HUES64 (cell line): ENCODE measurements around the gene PUSL1.

Experiments used
- H3K27ac ChIP-seq: 2 replicates; pipeline ENCODE4 v1.7.0; 2013; ENCODE audit warnings: low read depth, low read length, inconsistent platforms
- H3K27me3 ChIP-seq: 2 replicates; pipeline ENCODE4 v1.6.1; 2013; ENCODE audit warnings: mild to moderate bottlenecking, low read length; ENCODE audit not compliant: insufficient read depth
- H3K36me3 ChIP-seq: 2 replicates; pipeline ENCODE4 v1.6.1; 2013; ENCODE audit warnings: mild to moderate bottlenecking, low read length; ENCODE audit not compliant: insufficient read depth
- H3K4me1 ChIP-seq: 2 replicates; pipeline ENCODE4 v1.6.1; 2013; ENCODE audit warnings: mild to moderate bottlenecking, low read length, moderate library complexity; ENCODE audit not compliant: insufficient read depth
- H3K4me3 ChIP-seq: 2 replicates; pipeline ENCODE4 v1.5.1; 2013; ENCODE audit warnings: mild to moderate bottlenecking, low read length, moderate library complexity
- H3K9ac ChIP-seq: 2 replicates; pipeline ENCODE4 v1.6.1; 2013; ENCODE audit warnings: mild to moderate bottlenecking, low read depth, low read length
- H3K9me3 ChIP-seq: 2 replicates; pipeline ENCODE4 v1.6.1; 2013; ENCODE audit warnings: low read depth, low read length; ENCODE audit not compliant: insufficient read depth
- WGBS: fragments of 150-250, 120-280 bp; methylation state at CpG from one replicate; pipeline ENCODE4 v1.1.7; 2013; ENCODE audit warnings: missing lambda C conversion rate; 5-methylcytosine and 5-hydroxymethylcytosine counted together

PUSL1 gene

DNA sequence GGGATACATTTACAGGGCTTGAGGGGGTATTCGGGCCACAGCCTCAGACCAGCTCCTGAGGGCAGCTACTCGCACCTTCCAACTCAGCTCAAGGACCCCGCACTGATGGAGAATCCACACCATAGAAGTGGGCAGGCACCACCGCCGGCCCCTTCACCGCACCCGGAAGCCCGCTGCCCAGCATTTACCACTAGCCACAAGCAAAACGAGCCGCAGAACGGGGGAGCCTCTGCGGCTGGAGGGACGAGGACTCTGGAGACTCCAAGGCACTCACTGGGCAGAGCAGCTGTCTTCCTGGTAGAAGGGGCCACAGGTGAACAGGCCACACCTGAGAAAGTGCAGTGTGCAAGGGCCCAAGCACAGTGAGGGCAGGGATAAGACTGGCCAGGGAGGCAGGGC lies 40.1 kb upstream of the PUSL1 start:
- Histone ChIP-seq H3K27ac (no peak overlapping the region), H3K27me3 (no peaks in the 10 kb centered on the region), H3K4me1 (no peaks in the 10 kb centered on the region; the same call in 1 of the 2 replicates), H3K4me3 (no peak overlapping the region), H3K9me3 (no peaks in the 10 kb centered on the region), H3K9ac (no peak overlapping the region), H3K36me3 (peaks cover 54% of the 10 kb centered on the region)
- WGBS = 97% methylated on average over 13 of the region's 13 CpGs

DNA sequence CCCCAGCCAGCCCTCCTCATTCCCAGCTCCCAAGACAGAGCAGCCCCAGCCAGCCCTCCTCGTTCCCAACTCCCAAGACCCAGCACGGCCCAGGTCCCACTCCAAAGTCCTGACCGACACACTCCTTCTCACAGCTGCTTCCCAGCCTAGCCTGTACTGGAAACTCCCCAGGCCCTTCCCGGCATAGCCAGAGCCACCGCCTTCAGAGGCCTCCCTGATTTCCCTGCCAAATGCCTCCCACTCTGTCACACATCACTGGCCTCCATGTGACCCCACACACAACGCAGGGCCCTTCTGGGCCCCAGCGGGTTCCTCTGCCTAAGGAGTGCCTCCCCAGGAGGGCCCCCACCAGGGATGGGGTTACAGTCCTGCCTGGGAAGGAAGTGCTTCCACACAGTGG lies 37.6 kb upstream of the PUSL1 start:
- H3K36me3 ChIP-seq = peaks cover 30% of the 10 kb centered on the region
- no peaks in the 10 kb centered on the region for H3K9me3 ChIP-seq
- no peak overlapping the region; the same call in 1 of the 2 replicates for H3K9ac ChIP-seq
- H3K4me3 ChIP-seq = no peak overlapping the region
- H3K27me3 ChIP-seq = no peaks in the 10 kb centered on the region
- no peaks in the 10 kb centered on the region; the same call in 1 of the 2 replicates for H3K4me1 ChIP-seq
- WGBS = 92% methylated on average over 7 of the region's 7 CpGs
- H3K27ac ChIP-seq = no peak overlapping the region

DNA sequence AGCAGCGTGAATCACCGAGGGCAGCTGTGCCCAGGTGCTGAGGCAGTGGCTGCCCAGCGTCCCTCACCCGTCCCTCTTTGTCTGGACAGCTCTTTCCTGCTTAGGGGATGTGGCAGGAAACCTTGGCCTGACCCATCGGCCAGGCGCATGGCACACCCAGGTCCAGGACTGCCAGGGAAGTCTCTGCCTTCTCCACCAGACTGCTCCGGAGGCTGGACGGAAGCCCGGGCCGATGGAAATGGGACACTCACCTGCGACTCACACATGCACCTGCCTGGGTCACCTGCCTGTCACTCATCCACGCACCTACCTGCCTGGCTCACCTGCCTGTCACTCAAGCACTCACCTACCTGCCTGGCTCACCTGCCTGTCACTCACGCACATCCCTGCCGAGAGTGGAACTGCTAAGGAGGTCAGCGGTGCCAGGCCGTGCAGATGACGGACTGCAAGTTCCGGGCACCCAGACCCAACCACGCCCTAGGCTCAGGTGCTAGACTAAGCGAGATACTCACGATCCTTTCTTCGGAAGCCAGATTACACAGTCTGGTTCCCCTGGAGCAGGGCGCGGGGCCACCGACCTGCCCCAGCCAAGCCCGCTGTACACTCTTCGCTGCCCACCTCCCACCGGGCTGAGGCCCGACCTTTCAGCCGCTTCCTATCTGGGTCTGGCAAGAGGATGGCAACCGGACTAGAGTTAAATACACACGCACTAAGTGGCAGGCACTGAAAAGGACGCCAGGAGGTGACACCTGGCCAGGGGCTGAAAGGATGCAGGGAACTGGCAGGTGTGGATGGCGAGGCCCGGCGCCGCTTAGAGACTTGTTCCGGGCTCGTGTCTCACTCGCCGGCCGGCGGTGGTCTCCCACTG lies 35.8 kb upstream of the PUSL1 start:
- H3K27ac ChIP-seq = no peak overlapping the region; the same call in none of the 2 replicates
- peaks cover 20% of the 10 kb centered on the region for H3K36me3 ChIP-seq
- peak overlapping the region; percentile 95 for H3K4me3 ChIP-seq
- H3K9ac ChIP-seq = peak overlapping the region; percentile 98
- H3K9me3 ChIP-seq = no peaks in the 10 kb centered on the region
- WGBS = 52% methylated on average over 43 of the region's 43 CpGs
- no peaks in the 10 kb centered on the region for H3K27me3 ChIP-seq
- H3K4me1 ChIP-seq = no peaks in the 10 kb centered on the region; the same call in 1 of the 2 replicates

DNA sequence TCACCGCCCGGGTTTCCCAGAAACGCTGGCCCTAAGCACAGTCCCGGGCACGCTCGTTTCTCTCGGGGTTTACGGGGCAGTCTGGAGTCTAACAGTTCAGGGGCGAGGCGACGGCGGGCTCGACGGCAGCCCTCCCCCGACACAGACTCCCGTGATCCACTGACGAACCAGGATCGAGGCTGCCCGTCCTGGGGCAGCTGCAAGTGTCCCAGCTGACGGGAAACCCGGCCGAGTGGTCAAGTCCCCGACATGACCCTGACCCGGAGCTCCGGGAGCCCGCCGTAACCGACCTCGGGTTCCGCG lies 35.2 kb upstream of the PUSL1 start:
- no peaks in the 10 kb centered on the region; the same call in 1 of the 2 replicates for H3K4me1 ChIP-seq
- WGBS = under 1% methylated on average over 31 of the region's 31 CpGs
- H3K27ac ChIP-seq = peak overlapping the region; percentile 68
- H3K4me3 ChIP-seq = peak overlapping the region; percentile 95
- no peaks in the 10 kb centered on the region for H3K27me3 ChIP-seq
- H3K36me3 ChIP-seq = peaks cover 15% of the 10 kb centered on the region
- H3K9ac ChIP-seq = peak overlapping the region; percentile 98
- no peaks in the 10 kb centered on the region for H3K9me3 ChIP-seq

DNA sequence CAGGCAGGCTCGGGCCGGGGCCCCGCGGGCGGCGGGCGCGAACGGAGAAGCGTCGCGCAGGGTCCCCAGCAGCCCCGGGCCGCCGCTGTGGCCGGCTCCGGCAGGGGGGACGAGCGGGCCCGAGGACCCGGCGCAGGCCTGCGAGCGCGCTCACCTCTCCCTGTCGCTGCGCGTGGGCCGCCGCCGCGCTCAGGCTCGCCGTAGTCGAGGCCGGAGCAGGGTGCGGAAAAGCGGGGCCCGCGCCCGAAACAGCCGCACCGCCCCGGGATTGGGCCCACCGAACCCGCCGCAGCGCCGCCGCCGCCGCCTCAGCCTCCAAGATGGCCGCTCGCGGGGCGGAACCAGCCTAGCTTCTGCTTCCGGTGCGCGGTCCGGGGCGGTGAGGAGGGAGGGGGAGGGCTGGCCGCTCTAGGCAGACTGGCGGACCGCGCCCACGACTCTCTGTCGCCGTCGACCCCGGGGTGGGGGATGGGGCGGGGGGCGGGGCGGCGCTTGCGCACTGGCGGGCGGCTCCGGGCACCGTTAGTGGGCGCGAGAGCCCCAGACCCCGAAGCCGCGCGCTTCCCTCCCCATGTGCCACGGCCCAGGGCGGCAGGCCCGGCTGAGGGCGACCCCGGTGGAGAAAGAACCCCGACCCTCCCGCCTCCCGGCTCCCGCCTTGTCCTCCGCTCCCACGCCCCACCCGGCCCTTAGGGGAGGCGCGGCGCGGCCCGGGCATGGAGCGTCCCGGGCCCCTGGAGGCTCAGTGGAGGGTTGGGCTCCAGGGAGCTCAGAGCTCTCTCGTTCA lies 34.7 kb upstream of the PUSL1 start, which contains the start of gene UBE2J2:
Gene UBE2J2, minus strand, starts transcription at position 343 of the 787 bp plus-strand sequence. CDS start 5,862 bp downstream, outside the sequence.
- peaks cover 10% of the 10 kb centered on the region for H3K36me3 ChIP-seq
- no peaks in the 10 kb centered on the region for H3K9me3 ChIP-seq
- H3K27me3 ChIP-seq = no peaks in the 10 kb centered on the region
- H3K4me3 ChIP-seq = peak within 1 kb of the TSS; percentile 95
- under 1% methylated on average over 103 of the region's 105 CpGs for WGBS
- peak within 1 kb of the TSS; percentile 68 for H3K27ac ChIP-seq
- H3K4me1 ChIP-seq = no peaks in the 10 kb centered on the region; the same call in 1 of the 2 replicates
- peak within 1 kb of the TSS; percentile 98 for H3K9ac ChIP-seq

DNA sequence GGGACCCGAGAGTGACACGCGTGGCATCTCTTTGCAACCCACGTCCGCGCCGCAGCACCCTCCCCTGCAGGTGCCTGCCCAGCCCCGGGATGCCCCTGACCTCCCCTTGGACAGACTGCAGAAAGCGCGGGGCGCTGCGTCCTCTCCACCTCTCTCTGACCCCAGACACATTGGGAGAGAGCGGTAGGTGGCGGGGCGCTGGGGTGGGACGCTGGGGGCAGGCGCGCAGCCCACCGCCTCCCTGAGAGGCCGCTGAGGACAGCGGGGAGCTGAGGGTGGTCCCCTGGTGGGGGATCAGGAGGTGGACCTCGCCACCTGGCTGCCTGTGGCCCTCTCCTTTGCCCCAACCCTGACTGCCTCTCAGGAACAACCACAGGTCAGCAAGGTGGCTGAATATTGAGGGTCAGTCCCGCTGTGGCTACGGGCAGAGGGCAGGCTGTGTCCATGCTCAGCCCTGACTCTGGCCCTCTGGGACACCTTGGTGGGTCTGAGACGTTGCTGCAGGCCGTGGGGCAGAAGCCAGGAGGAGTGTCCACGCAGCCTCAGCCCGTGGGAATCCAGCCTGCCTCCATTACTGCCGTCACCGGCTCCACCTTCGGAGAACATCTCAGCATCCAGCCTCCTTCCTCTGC lies 34.0 kb upstream of the PUSL1 start:
- H3K36me3 ChIP-seq = peaks cover 9% of the 10 kb centered on the region; the same call in 1 of the 2 replicates
- 34% methylated on average over 27 of the region's 31 CpGs for WGBS
- H3K4me3 ChIP-seq = peak overlapping the region; percentile 95
- H3K9ac ChIP-seq = peak overlapping the region; percentile 74
- no peak overlapping the region for H3K27ac ChIP-seq
- H3K9me3 ChIP-seq = no peaks in the 10 kb centered on the region
- no peaks in the 10 kb centered on the region for H3K27me3 ChIP-seq
- no peaks in the 10 kb centered on the region; the same call in 1 of the 2 replicates for H3K4me1 ChIP-seq

DNA sequence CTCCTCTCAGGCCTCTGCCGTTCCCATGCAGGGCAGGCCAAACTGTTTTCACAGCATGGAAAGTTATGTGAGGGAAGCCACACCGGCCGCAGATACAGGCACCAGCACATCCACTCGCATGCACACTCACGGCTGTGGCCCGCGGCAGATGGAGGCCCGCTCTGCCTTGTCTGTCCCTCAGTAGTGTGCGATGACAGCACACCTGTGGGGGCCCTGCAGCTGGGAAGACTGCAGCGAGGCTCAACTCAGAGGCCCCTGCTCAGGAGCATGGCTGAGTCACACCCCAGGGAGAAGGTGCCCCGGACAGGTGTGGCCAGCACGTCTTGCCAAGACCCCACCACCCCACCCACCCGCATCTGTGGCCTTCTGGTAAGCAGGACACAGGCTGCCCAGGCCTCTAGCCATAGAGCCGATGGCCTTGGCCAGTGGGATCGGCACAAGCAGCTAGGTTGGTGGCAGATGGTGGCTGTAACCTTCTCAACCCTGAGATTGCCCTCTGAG lies 33.4 kb upstream of the PUSL1 start:
- Histone ChIP-seq H3K27me3 (no peaks in the 10 kb centered on the region), H3K4me1 (no peaks in the 10 kb centered on the region; the same call in 1 of the 2 replicates), H3K9ac (no peak overlapping the region), H3K9me3 (no peaks in the 10 kb centered on the region), H3K27ac (no peak overlapping the region), H3K4me3 (no peak overlapping the region), H3K36me3 (peaks cover 9% of the 10 kb centered on the region; the same call in 1 of the 2 replicates)
- whole genome bisulfite sequencing = 97% methylated on average over 15 of the region's 15 CpGs

DNA sequence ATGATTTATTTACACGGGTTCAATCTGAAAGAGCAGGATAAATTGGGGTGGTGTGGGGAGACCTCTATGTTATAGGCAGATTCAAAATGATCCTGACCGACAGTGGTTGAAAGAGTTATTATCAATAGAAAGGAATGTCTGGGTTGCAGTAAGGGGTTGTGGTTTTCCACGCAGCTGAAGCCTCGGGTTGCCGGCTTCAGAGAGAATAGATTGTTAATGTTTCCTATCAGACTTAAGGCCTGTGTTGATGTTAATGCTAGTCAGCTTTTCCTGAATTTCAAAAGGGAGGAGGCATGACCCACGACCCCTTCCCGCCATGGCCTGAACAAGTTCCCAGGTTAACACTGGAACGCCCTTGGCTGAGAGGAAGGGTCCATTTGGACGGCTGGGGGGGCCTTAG lies 32.6 kb upstream of the PUSL1 start:
- WGBS = 91% methylated on average over 9 of the region's 9 CpGs
- Histone ChIP-seq H3K9ac (no peak overlapping the region), H3K27me3 (no peaks in the 10 kb centered on the region), H3K27ac (no peak overlapping the region), H3K4me3 (no peak overlapping the region), H3K36me3 (peaks cover 9% of the 10 kb centered on the region; the same call in 1 of the 2 replicates), H3K4me1 (no peaks in the 10 kb centered on the region; the same call in 1 of the 2 replicates), H3K9me3 (no peaks in the 10 kb centered on the region)

DNA sequence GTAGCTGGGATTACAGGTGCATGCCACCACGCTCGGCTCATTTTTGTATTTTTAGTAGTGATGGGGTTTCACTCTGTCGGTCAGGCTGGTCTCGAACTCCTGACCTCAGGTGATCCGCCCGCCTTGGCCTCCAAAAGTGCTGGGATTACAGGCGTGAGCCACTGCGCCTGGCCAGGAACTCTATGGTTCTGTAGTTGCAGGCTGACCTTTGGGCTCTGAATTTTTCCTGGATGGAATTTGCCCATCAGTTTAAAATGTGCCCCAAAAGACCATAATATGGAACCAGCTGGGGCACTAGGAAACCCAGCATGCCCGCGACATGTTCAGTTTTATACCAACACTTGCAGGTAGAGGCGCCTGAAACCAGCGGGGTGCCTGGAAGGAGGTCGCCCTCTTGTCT lies 29.8 kb upstream of the PUSL1 start:
- Histone ChIP-seq H3K27ac (no peak overlapping the region), H3K9ac (no peak overlapping the region), H3K4me1 (no peaks in the 10 kb centered on the region), H3K4me3 (no peak overlapping the region), H3K27me3 (no peaks in the 10 kb centered on the region), H3K36me3 (no peaks in the 10 kb centered on the region), H3K9me3 (no peaks in the 10 kb centered on the region)
- 94% methylated on average over 13 of the region's 13 CpGs for WGBS

DNA sequence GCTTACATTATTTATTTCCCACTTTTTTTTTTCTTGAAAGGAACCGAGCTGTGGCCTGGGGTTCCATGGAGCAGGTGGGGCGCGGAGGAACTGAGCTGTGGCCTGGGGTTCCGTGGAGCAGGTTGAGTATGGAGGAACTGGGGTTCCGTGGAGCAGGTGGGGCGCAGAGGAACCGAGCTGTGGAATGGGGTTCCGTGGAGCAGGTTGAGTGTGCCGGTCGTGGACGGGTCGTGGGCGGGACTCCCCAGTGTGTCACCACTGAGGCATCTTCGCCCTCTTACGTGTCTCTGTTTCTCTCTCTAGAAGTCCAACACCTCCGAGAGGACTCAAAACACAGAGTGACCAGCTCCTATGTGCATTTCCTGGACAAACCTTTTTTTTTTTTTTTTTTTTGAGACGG lies 29.4 kb upstream of the PUSL1 start:
- WGBS = 93% methylated on average over 16 of the region's 17 CpGs
- Histone ChIP-seq H3K4me3 (no peak overlapping the region), H3K36me3 (no peaks in the 10 kb centered on the region), H3K9me3 (no peaks in the 10 kb centered on the region), H3K27me3 (no peaks in the 10 kb centered on the region), H3K27ac (no peak overlapping the region), H3K9ac (no peak overlapping the region), H3K4me1 (no peaks in the 10 kb centered on the region)
